Measurements from ENCODE around the gene OLIG1. TPM values are rescaled to one million over a fixed set of nuclear protein-coding genes. Genes with fewer than 3 reads are reported as not detected.

Gene OLIG1
- polyA plus RNA-seq, 3 donors = 20.0 to 51.0 (median 40.7) TPM

GRCh38 chr21:33115631-33116510, 45.9 kb downstream of the OLIG1 start:
- H3K4me3 ChIP-seq (replicated peaks in 1 of 3; ENCODE audit: low read depth in 2 of 3, low read length in 3 of 3) = no peak overlapping the region
- H3K4me1 ChIP-seq (ENCODE audit: control insufficient read depth in 1 of 2, insufficient read depth in 2 of 2, low read length in 2 of 2) = no peaks in the 10 kb centered on the region
- Mint-ChIP-seq H3K27ac (peak overlapping the region in 1 of 7 donors; percentile 3), H3K27me3 (ENCODE audit: low read depth in 3 of 3) (peaks cover 9 to 20% (median 14%) of the 10 kb centered on the region in 3 donors), H3K4me3 (no peak overlapping the region), H3K4me1 (peaks cover 5% of the 10 kb centered on the region), H3K36me3 (peaks cover 0 to 3% of the 10 kb centered on the region in 2 donors), H3K9me3 (no peaks in the 10 kb centered on the region)
- no peak overlapping the region for H3K9ac ChIP-seq (ENCODE audit: insufficient read depth, low read length, poor library complexity, severe bottlenecking)
- peaks cover 0 to 9% of the 10 kb centered on the region in 2 donors for H3K27me3 ChIP-seq (ENCODE audit: control insufficient read depth in 2 of 2, insufficient read depth in 2 of 2, low read length in 2 of 2)
- no peak overlapping the region for H3K4me2 ChIP-seq (replicated peaks; ENCODE audit: extremely low read depth, low read length, poor library complexity, severe bottlenecking)
- no peak overlapping the region for H2AFZ ChIP-seq (ENCODE audit: insufficient read depth, low read depth, low read length, poor library complexity, severe bottlenecking)
- WGBS (ENCODE audit: insufficient coverage) = 75% methylated on average over 9 of the region's 20 CpGs
- no peaks in the 10 kb centered on the region for H3K36me3 ChIP-seq (replicated peaks in 1 of 2; ENCODE audit: control insufficient read depth in 1 of 2, insufficient read depth in 2 of 2, low read length in 2 of 2)
- no peak for DNase-seq
- H3K79me2 ChIP-seq (ENCODE audit: insufficient read depth, low read length) = no peaks in the 10 kb centered on the region
- no peak overlapping the region for H3K27ac ChIP-seq (ENCODE audit: low read depth in 1 of 2, low read length in 2 of 2)
- intact Hi-C loops (cut with micrococcal nuclease) = no loop called here
- no peaks in the 10 kb centered on the region for H3K9me3 ChIP-seq (replicated peaks in 1 of 2; ENCODE audit: control insufficient read depth in 1 of 2, insufficient read depth in 1 of 2, low read length in 2 of 2)
- TF ChIP-seq, protein P1, sequence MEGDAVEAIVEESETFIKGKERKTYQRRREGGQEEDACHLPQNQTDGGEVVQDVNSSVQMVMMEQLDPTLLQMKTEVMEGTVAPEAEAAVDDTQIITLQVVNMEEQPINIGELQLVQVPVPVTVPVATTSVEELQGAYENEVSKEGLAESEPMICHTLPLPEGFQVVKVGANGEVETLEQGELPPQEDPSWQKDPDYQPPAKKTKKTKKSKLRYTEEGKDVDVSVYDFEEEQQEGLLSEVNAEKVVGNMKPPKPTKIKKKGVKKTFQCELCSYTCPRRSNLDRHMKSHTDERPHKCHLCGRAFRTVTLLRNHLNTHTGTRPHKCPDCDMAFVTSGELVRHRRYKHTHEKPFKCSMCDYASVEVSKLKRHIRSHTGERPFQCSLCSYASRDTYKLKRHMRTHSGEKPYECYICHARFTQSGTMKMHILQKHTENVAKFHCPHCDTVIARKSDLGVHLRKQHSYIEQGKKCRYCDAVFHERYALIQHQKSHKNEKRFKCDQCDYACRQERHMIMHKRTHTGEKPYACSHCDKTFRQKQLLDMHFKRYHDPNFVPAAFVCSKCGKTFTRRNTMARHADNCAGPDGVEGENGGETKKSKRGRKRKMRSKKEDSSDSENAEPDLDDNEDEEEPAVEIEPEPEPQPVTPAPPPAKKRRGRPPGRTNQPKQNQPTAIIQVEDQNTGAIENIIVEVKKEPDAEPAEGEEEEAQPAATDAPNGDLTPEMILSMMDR (IDR thresholded peaks at IDR 0.05) = no peak
- H4K20me1 ChIP-seq (ENCODE audit: insufficient read depth, low read length) = no peaks in the 10 kb centered on the region

- no peak overlapping the region for H3K4me2 ChIP-seq (replicated peaks; ENCODE audit: extremely low read depth, low read length, poor library complexity, severe bottlenecking)
- no peaks in the 10 kb centered on the region for H3K9me3 ChIP-seq (replicated peaks in 1 of 2; ENCODE audit: control insufficient read depth in 1 of 2, insufficient read depth in 1 of 2, low read length in 2 of 2)
- no peak overlapping the region for H3K9ac ChIP-seq (ENCODE audit: insufficient read depth, low read length, poor library complexity, severe bottlenecking)
- H3K79me2 ChIP-seq (ENCODE audit: insufficient read depth, low read length) = no peaks in the 10 kb centered on the region
- peaks cover 5 to 13% (median 10%) of the 10 kb centered on the region in 3 donors for H3K27me3 Mint-ChIP-seq (ENCODE audit: low read depth in 3 of 3)
- no peak for DNase-seq
- H3K4me3 Mint-ChIP-seq = no peak overlapping the region
- H3K27ac Mint-ChIP-seq = no peak overlapping the region
- H3K27me3 ChIP-seq (ENCODE audit: control insufficient read depth in 2 of 2, insufficient read depth in 2 of 2, low read length in 2 of 2) = peaks cover 0 to under 1% of the 10 kb centered on the region in 2 donors
- no peak overlapping the region for H3K4me3 ChIP-seq (replicated peaks in 1 of 3; ENCODE audit: low read depth in 2 of 3, low read length in 3 of 3)
- intact Hi-C loops (cut with micrococcal nuclease) = no loop called here
- TF ChIP-seq, protein P1 (IDR thresholded peaks at IDR 0.05) = no peak
- no peak overlapping the region for H3K27ac ChIP-seq (ENCODE audit: low read depth in 1 of 2, low read length in 2 of 2)
- no peaks in the 10 kb centered on the region for H3K36me3 Mint-ChIP-seq
- peaks cover 5% of the 10 kb centered on the region for H3K4me1 Mint-ChIP-seq
- H3K4me1 ChIP-seq (ENCODE audit: control insufficient read depth in 1 of 2, insufficient read depth in 2 of 2, low read length in 2 of 2) = no peaks in the 10 kb centered on the region
- no peaks in the 10 kb centered on the region for H3K9me3 Mint-ChIP-seq
- H3K36me3 ChIP-seq (replicated peaks in 1 of 2; ENCODE audit: control insufficient read depth in 1 of 2, insufficient read depth in 2 of 2, low read length in 2 of 2) = no peaks in the 10 kb centered on the region
- no peaks in the 10 kb centered on the region for H4K20me1 ChIP-seq (ENCODE audit: insufficient read depth, low read length)
- WGBS (ENCODE audit: insufficient coverage) = no CpG with 5 or more reads among the region's 8 CpGs
- no peak overlapping the region for H2AFZ ChIP-seq (ENCODE audit: insufficient read depth, low read depth, low read length, poor library complexity, severe bottlenecking)
Observed at GRCh38 chr21:33116676-33117075, 46.7 kb downstream of the OLIG1 start.
